ACC112 (cell line): ENCODE measurements around the gene LAMA5.

ENCODE experiments used
- H2AFZ ChIP-seq: fragments of 200-600 bp; sonication (generic); one replicate; pipeline ENCODE4 v1.6.0; 2017; ENCODE audit warnings: antibody characterized with exemption, low read length; ENCODE audit not compliant: unreplicated experiment
- H3K27ac ChIP-seq: fragments of 200-600 bp; sonication (generic); 2 replicates; pipeline ENCODE4 v1.5.1; 2014; ENCODE audit warnings: low read depth, mild to moderate bottlenecking, antibody characterized with exemption, low read length, moderate library complexity
- H3K27me3 ChIP-seq: fragments of 200-600 bp; sonication (generic); 2 replicates; pipeline ENCODE4 v1.6.1; 2014; ENCODE audit warnings: mild to moderate bottlenecking, antibody characterized with exemption, low read length, moderate library complexity, mixed read lengths; ENCODE audit not compliant: insufficient read depth
- H3K36me3 ChIP-seq: fragments of 200-600 bp; sonication (generic); 2 replicates; pipeline ENCODE4 v1.6.1; 2016; ENCODE audit warnings: mild to moderate bottlenecking, antibody characterized with exemption, low read length, moderate library complexity, mixed read lengths; ENCODE audit not compliant: insufficient read depth
- H3K4me1 ChIP-seq: fragments of 200-600 bp; sonication (generic); one replicate; pipeline ENCODE4 v1.6.1; 2016; ENCODE audit warnings: low read length, mixed read lengths; ENCODE audit not compliant: insufficient read depth, unreplicated experiment, control insufficient read depth
- H3K4me3 ChIP-seq: fragments of 200-600 bp; sonication (generic); 2 replicates; pipeline ENCODE4 v1.5.1; 2014; ENCODE audit warnings: mild to moderate bottlenecking, low read depth, low read length
- H3K79me2 ChIP-seq: fragments of 200-600 bp; sonication (generic); one replicate; pipeline ENCODE4 v1.6.0; 2016; ENCODE audit warnings: low read length; ENCODE audit not compliant: control insufficient read depth, unreplicated experiment, insufficient read depth

LAMA5 gene

GRCh38 chr20:62403331-62403730 lies 36.2 kb upstream of the LAMA5 start:
- H3K4me3 ChIP-seq = no peak overlapping the region
- H3K36me3 ChIP-seq = no peaks in the 10 kb centered on the region
- H3K27ac ChIP-seq = no peak overlapping the region
- H3K4me1 ChIP-seq = peaks cover 15% of the 10 kb centered on the region
- no peak overlapping the region for H2AFZ ChIP-seq
- no peaks in the 10 kb centered on the region for H3K27me3 ChIP-seq
- H3K79me2 ChIP-seq = peaks cover 8% of the 10 kb centered on the region

DNA sequence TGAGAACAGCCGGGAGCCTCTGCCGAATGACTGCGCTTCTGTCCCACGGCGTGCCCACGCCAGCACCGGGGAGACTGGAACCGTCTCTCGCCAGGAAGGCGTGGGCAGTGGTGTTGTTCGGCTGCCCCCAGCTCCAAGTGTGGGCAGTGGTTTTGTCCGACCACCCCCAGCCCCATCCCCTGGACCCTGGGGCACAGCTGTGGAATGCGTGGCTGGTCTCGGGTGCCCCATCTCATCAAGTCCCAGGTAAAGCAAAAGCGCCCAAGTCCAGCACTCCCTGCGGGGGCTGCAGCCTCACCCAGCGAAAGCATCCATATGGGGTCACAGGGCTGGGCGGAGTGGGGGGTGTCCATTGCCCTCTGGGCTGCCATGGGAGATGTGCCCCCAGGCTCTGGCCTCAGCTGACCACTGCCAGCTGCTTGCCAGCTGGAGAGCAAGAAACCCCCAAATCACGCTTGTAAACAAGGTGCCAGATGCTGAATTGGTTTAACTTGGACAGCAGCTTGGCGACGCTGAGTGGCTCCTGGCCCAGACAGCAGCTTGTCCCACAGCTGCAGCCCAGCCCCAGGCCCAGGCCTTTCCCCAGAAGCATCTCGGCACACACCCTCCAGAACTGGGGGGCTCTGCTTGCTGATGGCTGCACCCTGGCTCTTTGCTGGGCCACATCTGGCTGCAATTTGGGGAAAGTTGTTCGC lies 35.5 kb upstream of the LAMA5 start:
- H3K4me1 ChIP-seq = peaks cover 12% of the 10 kb centered on the region

GRCh38 chr20:62401331-62401779 lies 34.2 kb upstream of the LAMA5 start:
- Histone ChIP-seq H2AFZ (no peak overlapping the region), H3K4me1 (peaks cover 9% of the 10 kb centered on the region), H3K27ac (no peak overlapping the region), H3K27me3 (no peaks in the 10 kb centered on the region), H3K79me2 (peaks cover 3% of the 10 kb centered on the region), H3K4me3 (no peak overlapping the region), H3K36me3 (no peaks in the 10 kb centered on the region)

More for the DNA sequence above, 35.5 kb upstream of the LAMA5 start:
- Histone ChIP-seq H3K4me3 (no peak overlapping the region), H3K79me2 (peaks cover 8% of the 10 kb centered on the region), H3K27ac (no peak overlapping the region), H2AFZ (no peak overlapping the region), H3K27me3 (no peaks in the 10 kb centered on the region), H3K36me3 (no peaks in the 10 kb centered on the region)

DNA sequence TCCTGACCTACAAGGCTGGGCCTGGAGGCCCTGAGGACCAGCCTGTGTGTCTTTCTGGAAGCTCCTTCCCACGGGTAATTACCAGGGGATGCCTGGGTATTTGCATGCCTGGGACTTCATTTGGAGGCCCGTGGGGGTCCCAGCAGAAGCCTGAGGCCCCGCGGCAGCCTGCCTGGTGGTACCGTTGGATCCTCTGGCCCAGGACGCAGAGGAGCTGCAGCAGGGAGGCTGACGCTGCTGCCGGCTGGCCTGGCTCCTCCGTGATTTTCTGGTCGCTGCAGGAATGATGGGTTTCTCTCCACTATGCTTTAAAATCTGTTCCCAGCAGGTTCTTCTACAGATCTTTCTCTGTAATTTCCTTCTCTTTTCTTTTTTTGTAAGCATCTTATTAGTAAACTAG lies 33.4 kb upstream of the LAMA5 start:
- Histone ChIP-seq H3K27ac (no peak overlapping the region), H3K27me3 (no peaks in the 10 kb centered on the region), H3K36me3 (no peaks in the 10 kb centered on the region), H3K4me3 (no peak overlapping the region), H3K4me1 (peaks cover under 1% of the 10 kb centered on the region), H2AFZ (no peak overlapping the region), H3K79me2 (no peaks in the 10 kb centered on the region)

DNA sequence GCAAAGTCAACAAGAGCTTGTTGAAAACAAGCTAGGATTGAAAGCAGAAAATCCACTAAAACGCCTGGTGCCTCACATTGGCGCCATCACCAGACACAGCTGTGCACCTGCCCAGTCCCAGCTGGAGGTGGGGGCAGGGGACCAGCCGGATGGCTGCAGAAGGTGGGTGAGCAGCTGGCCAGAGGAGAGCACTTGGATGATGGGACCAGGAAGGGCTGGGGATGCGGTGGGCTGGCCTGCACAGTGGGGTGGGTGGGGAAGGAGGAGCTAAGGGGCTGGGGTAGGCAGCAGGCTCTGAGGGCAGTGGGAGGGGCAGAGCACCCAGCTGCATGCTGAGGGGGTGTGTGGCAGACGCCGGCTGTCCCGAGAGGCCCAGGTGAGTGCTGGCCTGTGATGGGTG lies 32.9 kb upstream of the LAMA5 start:
- H3K36me3 ChIP-seq = no peaks in the 10 kb centered on the region
- H3K4me1 ChIP-seq = no peaks in the 10 kb centered on the region
- H2AFZ ChIP-seq = no peak overlapping the region
- H3K27me3 ChIP-seq = no peaks in the 10 kb centered on the region
- no peak overlapping the region for H3K4me3 ChIP-seq
- H3K79me2 ChIP-seq = no peaks in the 10 kb centered on the region
- no peak overlapping the region for H3K27ac ChIP-seq

GRCh38 chr20:62398120-62398821 lies 31.2 kb upstream of the LAMA5 start:
- Histone ChIP-seq H2AFZ (no peak overlapping the region), H3K36me3 (no peaks in the 10 kb centered on the region), H3K79me2 (no peaks in the 10 kb centered on the region), H3K4me3 (no peak overlapping the region), H3K27ac (no peak overlapping the region), H3K27me3 (no peaks in the 10 kb centered on the region), H3K4me1 (no peaks in the 10 kb centered on the region)

GRCh38 chr20:62396367-62397239 lies 29.5 kb upstream of the LAMA5 start:
- H3K4me3 ChIP-seq = no peak overlapping the region
- H3K4me1 ChIP-seq = no peaks in the 10 kb centered on the region
- no peak overlapping the region for H2AFZ ChIP-seq
- H3K79me2 ChIP-seq = no peaks in the 10 kb centered on the region
- H3K27me3 ChIP-seq = no peaks in the 10 kb centered on the region
- no peak overlapping the region for H3K27ac ChIP-seq
- H3K36me3 ChIP-seq = no peaks in the 10 kb centered on the region

DNA sequence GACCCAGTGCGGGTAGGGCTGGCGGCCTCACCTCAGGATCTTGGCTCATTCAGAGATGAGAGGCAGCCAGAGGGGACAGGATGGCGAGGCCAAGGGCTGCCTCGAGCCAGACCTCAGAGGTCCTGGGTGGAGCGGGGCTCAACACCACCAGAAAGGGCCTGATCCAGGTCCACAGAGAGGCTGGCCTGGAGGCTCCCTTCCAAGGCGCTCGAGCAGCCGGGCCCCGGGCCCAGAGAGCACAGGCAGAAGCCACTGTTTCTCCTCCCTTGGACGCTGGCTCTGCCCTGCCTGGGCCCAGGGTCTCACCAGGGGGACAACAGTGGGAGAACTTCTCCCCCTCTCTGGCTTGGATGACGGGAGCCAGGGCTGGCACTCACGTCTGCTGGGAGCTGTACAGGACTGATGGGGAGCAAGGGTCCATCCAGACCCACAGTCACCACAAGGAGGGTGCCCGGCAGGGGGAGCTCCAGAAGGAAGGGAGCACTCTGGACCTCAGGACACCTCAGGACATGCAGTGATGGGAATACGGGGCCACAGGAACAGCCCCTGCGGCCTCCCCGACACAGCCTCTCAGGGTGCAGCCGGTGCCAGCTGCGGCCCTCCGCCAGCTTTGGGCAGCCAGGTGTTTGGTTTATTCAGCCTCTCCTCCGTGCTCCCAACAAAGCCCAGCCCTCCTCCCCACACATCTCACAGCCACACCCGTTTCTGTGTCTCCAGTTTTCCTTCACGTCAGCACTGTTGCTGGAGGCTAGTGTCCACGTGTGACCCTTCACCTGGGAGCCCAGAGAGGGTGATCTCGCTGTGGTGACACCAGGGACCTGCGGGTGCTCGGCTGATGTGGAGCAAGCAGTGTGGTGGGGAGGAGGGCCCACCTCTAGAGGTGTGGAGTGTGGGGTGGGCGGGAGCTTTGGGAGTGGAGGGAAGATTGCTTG lies 28.5 kb upstream of the LAMA5 start:
- Histone ChIP-seq H3K4me1 (no peaks in the 10 kb centered on the region), H3K36me3 (no peaks in the 10 kb centered on the region), H3K79me2 (no peaks in the 10 kb centered on the region), H3K27me3 (no peaks in the 10 kb centered on the region), H2AFZ (no peak overlapping the region), H3K27ac (no peak overlapping the region), H3K4me3 (no peak overlapping the region)

DNA sequence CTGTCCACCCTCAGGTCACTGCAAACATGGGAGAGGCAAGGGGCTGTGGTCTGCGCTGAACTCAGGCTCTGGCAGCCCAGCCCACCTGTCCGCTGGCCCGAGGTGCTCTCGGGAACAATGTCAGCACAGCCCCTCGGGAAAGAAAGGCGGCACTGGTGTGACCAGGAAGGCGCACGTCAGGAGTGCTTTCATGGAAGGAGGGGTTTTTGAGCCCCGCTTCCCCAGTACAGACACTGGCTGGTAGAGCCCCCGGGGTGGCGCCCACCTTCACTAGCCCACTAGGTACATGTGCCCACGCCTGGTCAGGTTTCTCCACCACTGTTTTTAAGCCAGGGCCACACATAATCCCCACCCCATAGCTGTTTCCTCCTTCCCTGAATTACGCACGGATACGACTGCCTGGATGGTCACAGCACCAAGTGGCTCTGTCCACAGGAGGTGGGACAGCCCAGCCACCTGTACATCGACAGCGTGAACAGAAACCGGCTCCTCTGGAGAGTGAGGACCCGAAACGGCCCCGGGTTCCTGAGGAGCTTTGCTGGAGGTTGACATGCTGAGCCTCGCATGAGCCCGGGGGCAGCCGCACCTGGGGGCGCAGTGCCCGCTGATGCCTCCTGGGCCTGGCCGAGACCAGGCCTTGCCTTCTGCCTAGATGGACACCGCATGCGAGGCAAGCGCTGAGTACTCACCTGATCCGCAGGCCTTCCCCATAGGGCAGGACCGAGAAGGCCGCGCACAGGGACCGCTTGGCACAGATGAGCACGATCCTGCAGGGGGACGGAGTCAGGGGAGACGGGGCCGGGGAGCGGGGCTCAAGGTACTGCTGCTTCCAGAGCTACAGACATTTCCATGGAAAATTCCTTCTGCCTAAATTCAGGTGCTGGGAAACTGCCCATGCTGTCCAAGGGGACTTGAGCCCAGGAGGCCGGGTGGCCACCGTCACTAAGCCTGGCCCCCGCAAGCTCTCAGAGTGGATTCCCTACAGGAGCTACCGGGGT lies 27.4 kb upstream of the LAMA5 start:
- Histone ChIP-seq H3K36me3 (no peaks in the 10 kb centered on the region), H3K27ac (no peak overlapping the region), H3K4me3 (no peak overlapping the region), H3K27me3 (no peaks in the 10 kb centered on the region), H2AFZ (no peak overlapping the region), H3K4me1 (no peaks in the 10 kb centered on the region), H3K79me2 (no peaks in the 10 kb centered on the region)
